H1 (cell line): ENCODE results near the gene RPS6KA4. TPM values are rescaled to one million over a fixed set of nuclear protein-coding genes. Genes with fewer than 3 reads are reported as not detected.

Experiments
- CTCF ChIA-PET: fragments of 300-600 bp; sonication (Branson Sonifier 250); formaldehyde crosslinking; loops from one replicate; lab custom pipeline; 2021; ENCODE audit not compliant: partially characterized antibody; lab: Charles Lee
- POLR2A ChIA-PET: fragments of 300-600 bp; sonication (Branson Sonifier 250); formaldehyde crosslinking; loops from one replicate; lab custom pipeline; 2021; ENCODE audit warnings: inconsistent platforms; ENCODE audit not compliant: partially characterized antibody; lab: Charles Lee
- DNase-seq, 2 experiments: peaks; one replicate each; pipeline versions ENCODE4 v3.0.0 to v3.0.0-alpha.2; 2010 to 2022; ENCODE audit warnings: low spot score in 2 of 2, low read depth in 1 of 2, mixed read lengths in 1 of 2
- FAIRE-seq: peaks from 2 replicates; lab custom pipeline; 2011; peaks lifted over from hg19 to GRCh38; lab: Jason Lieb, UNC
- H2AFZ ChIP-seq: 2 replicates; pipeline ENCODE4 v1.8.1; 2012; ENCODE audit warnings: low read length, inconsistent platforms
- H2AK5ac ChIP-seq: 2 replicates; pipeline ENCODE4 v1.6.1; 2013; ENCODE audit warnings: low read depth, low read length
- H2BK120ac ChIP-seq: replicated peaks from 2 replicates; pipeline ENCODE3; 2013; ENCODE audit warnings: low read depth, low read length, inconsistent platforms
- H2BK12ac ChIP-seq: 2 replicates; pipeline ENCODE4 v1.6.1; 2013; ENCODE audit warnings: low read depth, low read length
- H2BK15ac ChIP-seq: 2 replicates; pipeline ENCODE4 v1.6.1; 2013; ENCODE audit warnings: low read length
- H2BK20ac ChIP-seq: 2 replicates; pipeline ENCODE4 v1.6.1; 2013; ENCODE audit warnings: low read length
- H2BK5ac ChIP-seq: 2 replicates; pipeline ENCODE4 v1.6.1; 2013; ENCODE audit warnings: low read depth, low read length
- H3K14ac ChIP-seq: 2 replicates; pipeline ENCODE4 v1.6.1; 2013; ENCODE audit warnings: inconsistent platforms; ENCODE audit not compliant: insufficient read length
- H3K18ac ChIP-seq: 2 replicates; pipeline ENCODE4 v1.6.1; 2013; ENCODE audit warnings: low read length; ENCODE audit errors: extremely low read depth
- H3K23ac ChIP-seq: 2 replicates; pipeline ENCODE4 v1.6.1; 2013; ENCODE audit warnings: inconsistent platforms; ENCODE audit not compliant: insufficient read length
- H3K23me2 ChIP-seq: 2 replicates; pipeline ENCODE4 v1.6.1; 2013; ENCODE audit warnings: low read depth, low read length
- H3K27ac ChIP-seq: 2 replicates; pipeline ENCODE4 v1.6.1; 2011; ENCODE audit warnings: low read depth, low read length, inconsistent platforms
- H3K27me3 ChIP-seq, 4 experiments: replicated peaks in 1 of 4; 1 replicate in 1 of 4; 2 replicates in 3 of 4; pipeline versions ENCODE4 v1.6.1 to v1.8.1; 2011 to 2013; ENCODE audit warnings: low read length in 3 of 4, mild to moderate bottlenecking in 3 of 4, inconsistent platforms in 2 of 4, mixed read lengths in 2 of 4, moderate library complexity in 1 of 4; ENCODE audit not compliant: control insufficient read depth in 3 of 4, insufficient read depth in 3 of 4; ENCODE audit errors: extremely low read depth in 1 of 4
- H3K36me3 ChIP-seq, 4 experiments: 2 replicates each; pipeline versions ENCODE4 v1.6.1 to v1.8.1; 2011 to 2013; ENCODE audit warnings: mild to moderate bottlenecking in 4 of 4, low read length in 3 of 4, moderate library complexity in 2 of 4, control low read depth in 1 of 4, inconsistent platforms in 1 of 4; ENCODE audit not compliant: insufficient read depth in 4 of 4, control insufficient read depth in 2 of 4
- H3K4ac ChIP-seq: replicated peaks from 2 replicates; pipeline ENCODE3; 2013; ENCODE audit warnings: low read length, low read depth, mixed read lengths, inconsistent platforms; ENCODE audit not compliant: insufficient read length
- H3K4me1 ChIP-seq, 4 experiments: replicated peaks in 1 of 4; 1 replicate in 1 of 4; 2 replicates in 3 of 4; pipeline versions ENCODE4 v1.6.1 to v1.8.1; 2011 to 2013; ENCODE audit warnings: low read length in 3 of 4, inconsistent platforms in 2 of 4, mixed read lengths in 1 of 4; ENCODE audit not compliant: insufficient read depth in 4 of 4, control insufficient read depth in 3 of 4
- H3K4me2 ChIP-seq, 2 experiments: 2 replicates each; pipeline versions ENCODE4 v1.6.1 to v1.8.1; 2011 to 2013; ENCODE audit warnings: low read depth in 2 of 2, low read length in 2 of 2, control low read depth in 1 of 2, inconsistent platforms in 1 of 2, mild to moderate bottlenecking in 1 of 2; ENCODE audit not compliant: insufficient read depth in 1 of 2
- H3K4me3 ChIP-seq, 4 experiments: fragments of 200-600, 300-600 bp in 1 of 4; sonication (generic), shearing (Covaris generic), sonication (Bioruptor Twin) in 1 of 4; 2 replicates each; pipeline versions ENCODE4 v1.5.1 to v1.8.1; 2011 to 2016; ENCODE audit warnings: low read length in 4 of 4, low read depth in 3 of 4, control low read depth in 2 of 4, inconsistent platforms in 2 of 4, mild to moderate bottlenecking in 2 of 4, mixed read lengths in 1 of 4, moderate library complexity in 1 of 4; ENCODE audit not compliant: insufficient read depth in 2 of 4; ENCODE audit errors: extremely low read depth in 1 of 4
- H3K56ac ChIP-seq: replicated peaks from 2 replicates; pipeline ENCODE3; 2013; ENCODE audit warnings: low read depth, mild to moderate bottlenecking, mixed read lengths, low read length, inconsistent platforms; ENCODE audit not compliant: insufficient read length
- H3K79me1 ChIP-seq: 2 replicates; pipeline ENCODE4 v1.6.1; 2013; ENCODE audit warnings: low read depth, low read length, control low read depth
- H3K79me2 ChIP-seq, 2 experiments: 2 replicates each; pipeline versions ENCODE4 v1.6.1 to v1.8.1; 2012 to 2013; ENCODE audit warnings: low read length in 2 of 2, mild to moderate bottlenecking in 2 of 2, inconsistent platforms in 1 of 2; ENCODE audit not compliant: insufficient read depth in 2 of 2, control insufficient read depth in 1 of 2
- H3K9ac ChIP-seq, 4 experiments: replicated peaks in 1 of 4; 1 replicate in 1 of 4; 2 replicates in 3 of 4; pipeline versions ENCODE4 v1.6.1 to v1.8.1; 2011 to 2013; ENCODE audit warnings: low read depth in 3 of 4, low read length in 3 of 4, control low read depth in 2 of 4, mild to moderate bottlenecking in 2 of 4, moderate library complexity in 2 of 4, inconsistent platforms in 1 of 4; ENCODE audit errors: extremely low read depth in 1 of 4
- H3K9me3 ChIP-seq, 2 experiments: 2 replicates each; pipeline versions ENCODE4 v1.6.1 to v1.8.1; 2012 to 2013; ENCODE audit warnings: mild to moderate bottlenecking in 2 of 2, moderate library complexity in 2 of 2, control low read depth in 1 of 2, inconsistent platforms in 1 of 2, low read depth in 1 of 2, low read length in 1 of 2, mixed read lengths in 1 of 2; ENCODE audit not compliant: insufficient read depth in 2 of 2
- H4K20me1 ChIP-seq, 2 experiments: replicated peaks in 1 of 2; 2 replicates each; pipeline versions ENCODE3 to v1.8.1; 2011 to 2013; ENCODE audit warnings: inconsistent platforms in 2 of 2, low read length in 2 of 2, mild to moderate bottlenecking in 1 of 2; ENCODE audit not compliant: insufficient read depth in 2 of 2, control insufficient read depth in 1 of 2
- H4K5ac ChIP-seq: 2 replicates; pipeline ENCODE4 v1.6.1; 2013; ENCODE audit warnings: low read length, low read depth, mixed read lengths, inconsistent platforms; ENCODE audit not compliant: insufficient read length
- H4K8ac ChIP-seq: 2 replicates; pipeline ENCODE4 v1.8.0; 2013; ENCODE audit warnings: mild to moderate bottlenecking, moderate library complexity, low read length, inconsistent platforms; ENCODE audit not compliant: insufficient read depth; ENCODE audit errors: extremely low read depth
- H4K91ac ChIP-seq: replicated peaks from 2 replicates; pipeline ENCODE3; 2013; ENCODE audit warnings: low read length, mixed read lengths, inconsistent platforms; ENCODE audit not compliant: insufficient read length
- ASH2L ChIP-seq: fragments of 200-600, 300-600 bp; sonication (generic); IDR thresholded peaks from one replicate; pipeline ENCODE4 v1.7.1; 2017; ENCODE audit warnings: low read length
- EZH2 ChIP-seq: fragments of 200-600 bp; sonication (generic); IDR thresholded peaks from 2 replicates; pipeline ENCODE4 v1.7.1; 2012; ENCODE audit warnings: low read depth, mild to moderate bottlenecking, moderate library complexity, low read length, inconsistent platforms; ENCODE audit not compliant: severe bottlenecking
- GABPA ChIP-seq: IDR thresholded peaks from 2 replicates; pipeline ENCODE4 v1.6.1; 2011; ENCODE audit warnings: mild to moderate bottlenecking, low read length, moderate library complexity, borderline replicate concordance; ENCODE audit not compliant: insufficient read depth
- GTF2F1 ChIP-seq: IDR thresholded peaks from 2 replicates; pipeline ENCODE4 v1.6.1; 2012; ENCODE audit warnings: low read depth, low read length, improper control_type of control experiment, borderline replicate concordance
- RAD21 ChIP-seq, 2 experiments: IDR thresholded peaks in 1 of 2; conservative IDR thresholded peaks in 1 of 2; 2 replicates each; pipeline ENCODE4 v1.6.1; 2011; ENCODE audit warnings: low read depth in 2 of 2, low read length in 2 of 2, improper control_type of control experiment in 1 of 2, inconsistent platforms in 1 of 2, mild to moderate bottlenecking in 1 of 2, moderate library complexity in 1 of 2
- RBBP5 ChIP-seq: IDR thresholded peaks from 2 replicates; pipeline ENCODE4 v1.7.1; 2012; ENCODE audit warnings: low read depth, mild to moderate bottlenecking, inconsistent platforms, low read length, moderate library complexity, borderline replicate concordance
- RFX5 ChIP-seq: IDR thresholded peaks from 2 replicates; pipeline ENCODE4 v1.6.1; 2011; ENCODE audit warnings: low read depth, low read length, improper control_type of control experiment, borderline replicate concordance
- SIN3A ChIP-seq, 2 experiments: IDR thresholded peaks in 1 of 2; conservative IDR thresholded peaks in 1 of 2; 2 replicates each; pipeline ENCODE4 v1.6.1; 2011 to 2012; ENCODE audit warnings: low read length in 2 of 2, improper control_type of control experiment in 1 of 2, low read depth in 1 of 2, mild to moderate bottlenecking in 1 of 2
- SP1 ChIP-seq: IDR thresholded peaks from 2 replicates; pipeline ENCODE4 v1.6.1; 2011; ENCODE audit warnings: low read depth, low read length
- TBP ChIP-seq: IDR thresholded peaks from 2 replicates; pipeline ENCODE4 v1.6.1; 2011; ENCODE audit warnings: low read depth, low read length, improper control_type of control experiment
- WGBS, 2 experiments: shearing (Covaris generic) in 1 of 2; methylation state at CpG; one replicate each; pipeline versions ENCODE4 v1.1.6 to v1.1.7; 2013 to 2015; ENCODE audit warnings: low lambda C conversion rate in 2 of 2, mixed read lengths in 2 of 2, inconsistent platforms in 1 of 2, low coverage in 1 of 2, missing lambda C conversion rate in 1 of 2; ENCODE audit not compliant: insufficient replicate concordance in 2 of 2, insufficient coverage in 1 of 2, insufficient read length in 1 of 2; ENCODE audit errors: extremely low coverage in 1 of 2, missing lambda C conversion rate in 1 of 2; 5-methylcytosine and 5-hydroxymethylcytosine counted together
- polyA plus RNA-seq, 7 experiments: library from polyadenylated mRNA; depleted of rRNA in 3 of 7; stranded (reverse) in 5 of 7; unstranded in 2 of 7; fragments of >200 nt in 5 of 7; fragments of 200-250 nt in 2 of 7; gene quantifications; 1 replicate in 5 of 7; 2 replicates in 1 of 7; 4 replicates in 1 of 7; pipeline versions ENCODE4 v1.2.1 to v1.2.3, GENCODE V29; 2011 to 2013; ENCODE audit warnings: missing spikeins in 2 of 7, mixed read lengths in 2 of 7
- total RNA-seq: library from RNA; stranded (reverse); fragmentation: NEBNext Ultra II Directional; extraction: Animal tissue kit (Norgen Biotek cat#: 25700); gene quantifications from 2 replicates; pipeline ENCODE4 v1.2.1, GENCODE V29; 2021

The RPS6KA4 gene
- total and polyA plus RNA-seq, 2 of the 8 experiments (the other 6 are each of a cell fraction or from before 2014, with no cell fraction given) = 8.2 to 12.6 TPM

DNA sequence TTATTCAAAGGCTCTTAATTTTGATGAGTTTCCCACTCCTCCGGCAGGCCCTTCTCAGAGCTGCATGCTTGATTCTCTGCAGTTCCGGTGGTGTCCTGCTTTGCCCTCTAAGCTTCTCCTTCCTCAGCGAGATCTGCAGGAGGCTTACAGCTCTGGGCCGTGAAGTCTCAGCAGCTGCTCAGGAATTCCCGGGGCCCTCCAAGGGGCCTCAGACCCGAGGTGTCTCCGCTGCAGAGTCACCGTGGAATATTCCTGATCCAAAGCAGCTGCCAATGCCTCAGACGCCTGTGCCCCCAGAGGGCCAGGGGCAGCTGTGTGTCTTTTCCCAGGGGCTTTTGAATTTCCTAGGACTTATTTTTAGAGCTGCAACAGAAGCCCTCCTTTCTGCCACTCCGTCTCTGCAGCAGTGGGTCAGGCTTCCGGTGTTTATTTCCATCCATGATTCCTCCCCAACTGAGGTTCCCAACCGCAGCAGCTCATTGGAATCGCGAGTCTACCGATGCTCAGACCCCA, 37.2 kb downstream of the RPS6KA4 start:
- TF ChIP-seq ASH2L (peak; percentile 33), GABPA (0 out of 2 replicates have a peak, but pooled peaks have one; percentile 29), SIN3A (conservative IDR thresholded peaks at IDR 0.05 in 1 of 2, IDR thresholded peaks at IDR 0.05 in 1 of 2; ENCODE audit: low read depth in 1 of 2, low read length in 2 of 2) (0 out of 4 replicates have a peak, but pooled peaks of 1 of the 2 experiments have one; percentile 23), SP1 (0 out of 2 replicates have a peak, but pooled peaks have one; percentile 13), RFX5 (no peak), RAD21 (IDR thresholded peaks at IDR 0.05 in 1 of 2, conservative IDR thresholded peaks at IDR 0.05 in 1 of 2; ENCODE audit: low read depth in 2 of 2, low read length in 2 of 2) (0 out of 4 replicates have a peak, but pooled peaks have one; percentile 9 to 12), EZH2 (no peak), RBBP5 (peak; percentile 83; the same call in 1 of the 2 replicates), GTF2F1 (no peak), TBP (0 out of 2 replicates have a peak, but pooled peaks have one; percentile 30)
- TF ChIP-seq, all 59 proteins: peak for 7
- Histone ChIP-seq H3K56ac (no peak overlapping the region), H3K4ac (no peak overlapping the region), H3K9me3 (no peaks in the 10 kb centered on the region), H3K36me3 (no peaks in the 10 kb centered on the region), H3K14ac (no peak overlapping the region), H2BK15ac (no peak overlapping the region), H2BK5ac (0 out of 2 replicates have a peak overlapping the region, but pooled peaks have one; percentile 91), H4K91ac (no peak overlapping the region), H2BK20ac (peak overlapping the region; percentile 90; the same call in 1 of the 2 replicates), H3K9ac (no peak overlapping the region; a peak in 1 of 7 replicates), H3K23me2 (no peaks in the 10 kb centered on the region; the same call in 1 of the 2 replicates), H4K20me1 (no peaks in the 10 kb centered on the region), H3K79me2 (no peaks in the 10 kb centered on the region), H3K23ac (no peak overlapping the region), H4K5ac (no peak overlapping the region), H3K27me3 (peaks cover 0 to 2% (median 0%) of the 10 kb centered on the region in 4 experiments; a peak in 3 of 7 replicates), H2BK120ac (no peak overlapping the region), H3K79me1 (no peaks in the 10 kb centered on the region), H4K8ac (no peak overlapping the region), H2AFZ (peak overlapping the region; percentile 43), H3K4me3 (peak overlapping the region in 1 of 4 experiments; percentile 14; a peak in 1 of 8 replicates), H3K4me2 (peak overlapping the region; percentile 43 to 49), H3K27ac (no peak overlapping the region), H2AK5ac (no peak overlapping the region), H3K4me1 (peaks cover 0 to 17% (median 10%) of the 10 kb centered on the region in 4 experiments; a peak in 6 of 7 replicates), H2BK12ac (peak overlapping the region; percentile 97; the same call in 1 of the 2 replicates), H3K18ac (no peak overlapping the region; the same call in 1 of the 2 replicates)
- POLR2A ChIA-PET = interaction anchor here (0.7 to 2.0 kb wide), 11 partner anchors 8 to 78 kb away, joined by 3 to 10 read pairs (median 4); partner anchors contain the start of genes PRDX5 and TRMT112
- WGBS, 2 experiments = 33% methylated on average over 15 of the region's 15 CpGs; no CpG with 5 or more reads in 1 of the 2 experiments
- FAIRE-seq (no peak), DNase-seq (peak in 1 of 2 experiments; percentile 62)
- CTCF ChIA-PET = interaction anchor here (0.6 to 3.0 kb wide), 13 partner anchors 9 to 265 kb away, joined by 3 to 13 read pairs (median 3); no protein-coding TSS in a partner anchor
